WTC11 (cell line): ENCODE data around the gene DBX1. TPM values are rescaled to one million over a fixed set of nuclear protein-coding genes. Genes with fewer than 3 reads are reported as not detected.
"Not testable (repeated sequence)": the region's sequence is repeated elsewhere in the genome, so short reads cannot be mapped to it uniquely, and the experiment has no call there.

Source experiments
- ATAC-seq: fragments of 200-7000 bp; cut with Tn5 transposase; 2 replicates; pipeline ENCODE4 v1.10.0; 2021; ENCODE audit warnings: mild to moderate bottlenecking, moderate library complexity
- CTCF ChIA-PET: fragments of 300-600 bp; sonication (Branson Sonifier 250); formaldehyde crosslinking; loops from one replicate; lab custom pipeline; 2021; ENCODE audit warnings: antibody characterized with exemption; lab: Charles Lee
- POLR2A ChIA-PET: fragments of 350-600 bp; sonication (Branson Sonifier 250); formaldehyde crosslinking; loops from one replicate; lab custom pipeline; 2021; ENCODE audit warnings: antibody characterized with exemption; lab: Charles Lee
- DNase-seq: peaks from one replicate; pipeline ENCODE4 v3.0.0; 2021; ENCODE audit warnings: low spot score
- H3K27ac Mint-ChIP-seq: 2 replicates; pipeline ENCODE4 v1.8.0; 2021; ENCODE audit warnings: mixed read lengths
- H3K27me3 Mint-ChIP-seq: 2 replicates; pipeline ENCODE4 v1.8.0; 2021; ENCODE audit warnings: low read depth, mild to moderate bottlenecking, moderate library complexity, mixed read lengths
- H3K36me3 Mint-ChIP-seq: 2 replicates; pipeline ENCODE4 v1.8.0; 2021; ENCODE audit warnings: mixed read lengths
- H3K4me1 Mint-ChIP-seq: 2 replicates; pipeline ENCODE4 v1.8.0; 2022; ENCODE audit warnings: mixed read lengths
- H3K4me3 Mint-ChIP-seq: 2 replicates; pipeline ENCODE4 v1.8.0; 2021; ENCODE audit warnings: mild to moderate bottlenecking, moderate library complexity, mixed read lengths
- H3K9me3 Mint-ChIP-seq: 2 replicates; pipeline ENCODE4 v1.8.0; 2021; ENCODE audit warnings: mixed read lengths
- EMX1 ChIP-seq: fragments of 250-450 bp; sonication (Bioruptor Pico); IDR thresholded peaks from 2 replicates; pipeline ENCODE4 v1.8.0; 2021; ENCODE audit warnings: mild to moderate bottlenecking
- HMGA2 ChIP-seq: fragments of 250-450 bp; sonication (Bioruptor Pico); IDR thresholded peaks from 2 replicates; pipeline ENCODE4 v1.4.0; 2021; ENCODE audit warnings: mild to moderate bottlenecking, moderate library complexity
- NR2C2 ChIP-seq: sonication (generic); formaldehyde crosslinking; IDR thresholded peaks from 2 replicates; pipeline ENCODE4 v1.8.0; 2022; ENCODE audit warnings: mild to moderate bottlenecking, missing genetic modification reagents
- SOX15 ChIP-seq: fragments of 250-450 bp; sonication (Bioruptor Pico); IDR thresholded peaks from 2 replicates; pipeline ENCODE4 v1.9.0; 2021; ENCODE audit warnings: mild to moderate bottlenecking
- SP1 ChIP-seq: sonication (generic); formaldehyde crosslinking; conservative IDR thresholded peaks from 2 replicates; pipeline ENCODE4 v1.8.1; 2022; ENCODE audit warnings: missing genetic modification reagents
- TCF7 ChIP-seq: sonication (generic); formaldehyde crosslinking; IDR thresholded peaks from 2 replicates; pipeline ENCODE4 v1.8.0; 2022; ENCODE audit warnings: mild to moderate bottlenecking, low read depth, missing genetic modification reagents, moderate library complexity
- ZNF121 ChIP-seq: sonication (generic); formaldehyde crosslinking; IDR thresholded peaks from 2 replicates; pipeline ENCODE4 v1.8.0; 2023; ENCODE audit warnings: missing genetic modification reagents
- ZNF232 ChIP-seq: sonication (generic); formaldehyde crosslinking; IDR thresholded peaks from 2 replicates; pipeline ENCODE4 v1.8.0; 2022; ENCODE audit warnings: mild to moderate bottlenecking, missing genetic modification reagents
- ZNF396 ChIP-seq: fragments of 250-450 bp; sonication (Bioruptor Pico); IDR thresholded peaks from 2 replicates; pipeline ENCODE4 v1.8.0; 2021; ENCODE audit warnings: mild to moderate bottlenecking, moderate library complexity, borderline replicate concordance
- ZNF416 ChIP-seq: fragments of 250-450 bp; sonication (Bioruptor Pico); IDR thresholded peaks from 2 replicates; pipeline ENCODE4 v1.9.0; 2021; ENCODE audit warnings: mild to moderate bottlenecking, inconsistent platforms
- total RNA-seq: library from RNA; stranded (reverse); gene quantifications from 3 replicates; pipeline ENCODE4 v1.2.3, GENCODE V29; 2021
- TF ChIP-seq, protein P1 (sequence below): sonication (generic); formaldehyde crosslinking; IDR thresholded peaks from 2 replicates; pipeline ENCODE4 v1.8.1; 2023; ENCODE audit warnings: mild to moderate bottlenecking, missing genetic modification reagents, borderline replicate concordance
- TF ChIP-seq, protein P2 (sequence below): fragments of 250-450 bp; sonication (Bioruptor Pico); IDR thresholded peaks from 2 replicates; pipeline ENCODE4 v1.8.0; 2021; ENCODE audit warnings: mild to moderate bottlenecking
- TF ChIP-seq, protein P3 (sequence below): sonication (generic); formaldehyde crosslinking; IDR thresholded peaks from 2 replicates; pipeline ENCODE4 v1.8.0; 2022; ENCODE audit warnings: mild to moderate bottlenecking, missing genetic modification reagents
- TF ChIP-seq, protein P4 (sequence below): fragments of 250-450 bp; sonication (Bioruptor Pico); IDR thresholded peaks from 2 replicates; pipeline ENCODE4 v2.1.2; 2022; ENCODE audit warnings: mild to moderate bottlenecking, moderate library complexity
- TF ChIP-seq, protein P5 (sequence below): fragments of 250-450 bp; sonication (Bioruptor Pico); conservative IDR thresholded peaks from 2 replicates; pipeline ENCODE4 v1.9.0; 2021; ENCODE audit warnings: mild to moderate bottlenecking

Gene DBX1
- total RNA-seq, 1 experiment from 2014 or later: 0.24 TPM

DNA sequence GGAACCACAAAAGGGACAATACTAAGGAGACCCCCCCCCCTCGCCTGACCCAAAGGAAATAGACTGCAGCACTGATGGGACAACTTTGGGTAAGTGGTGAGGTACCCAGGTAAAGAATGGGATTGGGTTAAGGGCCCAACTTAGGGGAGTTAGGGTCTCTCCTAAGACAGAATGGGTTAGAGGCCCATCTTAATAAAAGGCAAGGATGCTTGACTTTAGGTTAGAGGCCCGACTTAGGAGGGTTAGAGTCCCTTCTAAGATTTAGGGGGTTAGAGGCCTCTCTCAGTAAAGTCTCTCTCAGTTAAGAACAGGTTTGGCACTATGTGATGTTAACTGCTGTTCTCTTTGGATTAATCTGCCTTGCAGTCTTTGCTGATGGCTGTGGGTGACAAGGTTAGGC, 41.0 kb upstream of the DBX1 start (continued):
- TF ChIP-seq, protein P1, sequence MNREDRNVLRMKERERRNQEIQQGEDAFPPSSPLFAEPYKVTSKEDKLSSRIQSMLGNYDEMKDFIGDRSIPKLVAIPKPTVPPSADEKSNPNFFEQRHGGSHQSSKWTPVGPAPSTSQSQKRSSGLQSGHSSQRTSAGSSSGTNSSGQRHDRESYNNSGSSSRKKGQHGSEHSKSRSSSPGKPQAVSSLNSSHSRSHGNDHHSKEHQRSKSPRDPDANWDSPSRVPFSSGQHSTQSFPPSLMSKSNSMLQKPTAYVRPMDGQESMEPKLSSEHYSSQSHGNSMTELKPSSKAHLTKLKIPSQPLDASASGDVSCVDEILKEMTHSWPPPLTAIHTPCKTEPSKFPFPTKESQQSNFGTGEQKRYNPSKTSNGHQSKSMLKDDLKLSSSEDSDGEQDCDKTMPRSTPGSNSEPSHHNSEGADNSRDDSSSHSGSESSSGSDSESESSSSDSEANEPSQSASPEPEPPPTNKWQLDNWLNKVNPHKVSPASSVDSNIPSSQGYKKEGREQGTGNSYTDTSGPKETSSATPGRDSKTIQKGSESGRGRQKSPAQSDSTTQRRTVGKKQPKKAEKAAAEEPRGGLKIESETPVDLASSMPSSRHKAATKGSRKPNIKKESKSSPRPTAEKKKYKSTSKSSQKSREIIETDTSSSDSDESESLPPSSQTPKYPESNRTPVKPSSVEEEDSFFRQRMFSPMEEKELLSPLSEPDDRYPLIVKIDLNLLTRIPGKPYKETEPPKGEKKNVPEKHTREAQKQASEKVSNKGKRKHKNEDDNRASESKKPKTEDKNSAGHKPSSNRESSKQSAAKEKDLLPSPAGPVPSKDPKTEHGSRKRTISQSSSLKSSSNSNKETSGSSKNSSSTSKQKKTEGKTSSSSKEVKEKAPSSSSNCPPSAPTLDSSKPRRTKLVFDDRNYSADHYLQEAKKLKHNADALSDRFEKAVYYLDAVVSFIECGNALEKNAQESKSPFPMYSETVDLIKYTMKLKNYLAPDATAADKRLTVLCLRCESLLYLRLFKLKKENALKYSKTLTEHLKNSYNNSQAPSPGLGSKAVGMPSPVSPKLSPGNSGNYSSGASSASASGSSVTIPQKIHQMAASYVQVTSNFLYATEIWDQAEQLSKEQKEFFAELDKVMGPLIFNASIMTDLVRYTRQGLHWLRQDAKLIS (CRISPR knock-in tag): no peak
- TF ChIP-seq, protein P2, sequence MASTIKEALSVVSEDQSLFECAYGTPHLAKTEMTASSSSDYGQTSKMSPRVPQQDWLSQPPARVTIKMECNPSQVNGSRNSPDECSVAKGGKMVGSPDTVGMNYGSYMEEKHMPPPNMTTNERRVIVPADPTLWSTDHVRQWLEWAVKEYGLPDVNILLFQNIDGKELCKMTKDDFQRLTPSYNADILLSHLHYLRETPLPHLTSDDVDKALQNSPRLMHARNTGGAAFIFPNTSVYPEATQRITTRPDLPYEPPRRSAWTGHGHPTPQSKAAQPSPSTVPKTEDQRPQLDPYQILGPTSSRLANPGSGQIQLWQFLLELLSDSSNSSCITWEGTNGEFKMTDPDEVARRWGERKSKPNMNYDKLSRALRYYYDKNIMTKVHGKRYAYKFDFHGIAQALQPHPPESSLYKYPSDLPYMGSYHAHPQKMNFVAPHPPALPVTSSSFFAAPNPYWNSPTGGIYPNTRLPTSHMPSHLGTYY (CRISPR knock-in tag): no peak
- TF ChIP-seq HMGA2 (CRISPR knock-in tag) (no peak), TCF7 (CRISPR knock-in tag) (no peak)

DNA sequence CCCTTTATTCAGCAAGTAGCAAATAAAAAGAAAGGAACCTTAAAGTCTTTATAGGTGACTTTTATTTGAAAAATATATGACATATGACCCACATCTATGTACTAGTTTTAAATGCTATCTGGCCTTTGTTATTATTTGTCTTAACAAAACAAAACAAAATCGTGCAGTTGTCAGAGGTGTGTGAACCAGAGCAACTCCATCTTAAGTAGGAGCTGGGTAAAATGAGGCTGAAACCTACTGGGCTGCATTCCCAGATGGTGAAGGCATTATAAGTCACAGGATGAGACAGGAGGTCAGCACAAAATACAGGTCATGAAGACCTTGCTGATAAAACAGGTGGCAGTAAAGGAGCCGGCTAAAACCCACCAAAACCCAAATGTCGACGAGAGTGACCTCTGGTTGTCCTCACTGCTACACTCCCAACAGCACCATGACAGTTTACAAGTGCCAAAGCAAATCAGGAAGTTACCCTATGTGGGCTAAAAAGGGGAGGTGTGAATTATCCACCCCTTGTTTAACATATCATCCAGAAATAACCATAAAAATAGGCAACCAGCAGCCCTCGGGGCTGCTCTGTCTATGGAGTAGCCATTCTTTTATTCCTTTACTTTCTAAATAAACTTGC, 40.2 kb upstream of the DBX1 start:
- H3K4me3 Mint-ChIP-seq, H3K9me3 Mint-ChIP-seq, POLR2A ChIA-PET, CTCF ChIA-PET, H3K27ac Mint-ChIP-seq, DNase-seq, H3K36me3 Mint-ChIP-seq, H3K4me1 Mint-ChIP-seq, ATAC-seq: not testable (repeated sequence)
- H3K27me3 Mint-ChIP-seq: peaks cover 94% of the 10 kb centered on the region

DNA sequence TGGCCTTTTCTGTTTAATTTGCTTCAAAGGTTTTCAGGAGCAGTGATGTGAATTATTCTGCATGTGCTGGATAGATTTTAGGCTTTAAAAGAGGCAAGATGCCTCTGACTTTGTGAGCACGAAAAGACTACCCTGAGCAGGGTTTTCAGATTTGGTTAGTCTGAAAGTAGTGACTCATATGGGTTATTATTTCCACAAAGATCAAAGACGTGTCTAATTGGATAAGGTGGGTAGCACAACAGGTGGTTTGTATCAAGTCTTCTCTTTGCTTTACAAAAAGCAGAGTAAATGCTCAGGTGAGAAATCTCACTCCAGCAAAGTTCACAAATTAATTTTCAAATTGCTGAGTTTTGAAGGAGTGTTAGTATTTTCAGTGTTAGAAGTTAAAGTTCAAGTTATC, 37.6 kb upstream of the DBX1 start:
- POLR2A ChIA-PET: no interaction called here
- no peak for ATAC-seq
- no peaks in the 10 kb centered on the region for H3K36me3 Mint-ChIP-seq
- CTCF ChIA-PET: no interaction called here
- H3K4me3 Mint-ChIP-seq: no peak overlapping the region
- DNase-seq: no peak
- peaks cover 11% of the 10 kb centered on the region for H3K4me1 Mint-ChIP-seq
- TF ChIP-seq HMGA2 (CRISPR knock-in tag): no peak
- peaks cover 92% of the 10 kb centered on the region for H3K27me3 Mint-ChIP-seq
- no peak overlapping the region for H3K27ac Mint-ChIP-seq
- no peaks in the 10 kb centered on the region for H3K9me3 Mint-ChIP-seq

DNA sequence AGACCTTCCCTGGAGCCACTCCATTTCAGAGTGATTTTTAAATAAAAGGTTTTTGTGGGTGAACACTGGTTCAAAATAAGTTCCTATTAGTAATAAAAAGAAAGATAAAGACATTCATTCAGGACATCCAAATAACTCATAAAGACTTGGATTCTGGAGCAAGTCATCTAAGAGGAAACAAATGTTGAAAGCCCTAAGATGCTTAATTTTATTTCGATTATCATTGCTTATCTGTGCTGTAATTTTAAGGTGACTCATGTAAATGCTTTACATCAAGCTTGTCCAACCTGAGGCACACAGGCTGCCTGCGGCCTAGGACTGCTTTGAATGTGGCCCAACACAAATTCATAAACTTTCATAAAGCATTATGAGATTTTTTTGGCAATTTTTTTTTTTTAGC, 34.2 kb upstream of the DBX1 start:
- Mint-ChIP-seq H3K36me3 (no peaks in the 10 kb centered on the region), H3K4me3 (no peak overlapping the region), H3K27me3 (peaks cover 90% of the 10 kb centered on the region), H3K27ac (no peak overlapping the region), H3K4me1 (peaks cover 4% of the 10 kb centered on the region; the same call in 1 of the 2 replicates), H3K9me3 (no peaks in the 10 kb centered on the region)
- ATAC-seq (no peak), DNase-seq (no peak)
- ChIA-PET POLR2A (no interaction called here), CTCF (no interaction called here)
- TF ChIP-seq ZNF416 (CRISPR knock-in tag) (no peak), NR2C2 (CRISPR knock-in tag) (no peak), ZNF121 (CRISPR knock-in tag) (no peak), SOX15 (CRISPR knock-in tag) (no peak), SP1 (no peak), ZNF396 (CRISPR knock-in tag) (no peak), ZNF232 (CRISPR knock-in tag) (no peak), EMX1 (CRISPR knock-in tag) (no peak)
- TF ChIP-seq, protein P3, sequence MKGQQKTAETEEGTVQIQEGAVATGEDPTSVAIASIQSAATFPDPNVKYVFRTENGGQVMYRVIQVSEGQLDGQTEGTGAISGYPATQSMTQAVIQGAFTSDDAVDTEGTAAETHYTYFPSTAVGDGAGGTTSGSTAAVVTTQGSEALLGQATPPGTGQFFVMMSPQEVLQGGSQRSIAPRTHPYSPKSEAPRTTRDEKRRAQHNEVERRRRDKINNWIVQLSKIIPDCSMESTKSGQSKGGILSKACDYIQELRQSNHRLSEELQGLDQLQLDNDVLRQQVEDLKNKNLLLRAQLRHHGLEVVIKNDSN: no peak
- TF ChIP-seq, protein P4, sequence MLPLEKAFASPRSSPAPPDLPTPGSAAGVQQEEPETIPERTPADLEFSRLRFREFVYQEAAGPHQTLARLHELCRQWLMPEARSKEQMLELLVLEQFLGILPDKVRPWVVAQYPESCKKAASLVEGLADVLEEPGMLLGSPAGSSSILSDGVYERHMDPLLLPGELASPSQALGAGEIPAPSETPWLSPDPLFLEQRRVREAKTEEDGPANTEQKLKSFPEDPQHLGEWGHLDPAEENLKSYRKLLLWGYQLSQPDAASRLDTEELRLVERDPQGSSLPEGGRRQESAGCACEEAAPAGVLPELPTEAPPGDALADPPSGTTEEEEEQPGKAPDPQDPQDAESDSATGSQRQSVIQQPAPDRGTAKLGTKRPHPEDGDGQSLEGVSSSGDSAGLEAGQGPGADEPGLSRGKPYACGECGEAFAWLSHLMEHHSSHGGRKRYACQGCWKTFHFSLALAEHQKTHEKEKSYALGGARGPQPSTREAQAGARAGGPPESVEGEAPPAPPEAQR (CRISPR knock-in tag): no peak
- TF ChIP-seq, protein P5, sequence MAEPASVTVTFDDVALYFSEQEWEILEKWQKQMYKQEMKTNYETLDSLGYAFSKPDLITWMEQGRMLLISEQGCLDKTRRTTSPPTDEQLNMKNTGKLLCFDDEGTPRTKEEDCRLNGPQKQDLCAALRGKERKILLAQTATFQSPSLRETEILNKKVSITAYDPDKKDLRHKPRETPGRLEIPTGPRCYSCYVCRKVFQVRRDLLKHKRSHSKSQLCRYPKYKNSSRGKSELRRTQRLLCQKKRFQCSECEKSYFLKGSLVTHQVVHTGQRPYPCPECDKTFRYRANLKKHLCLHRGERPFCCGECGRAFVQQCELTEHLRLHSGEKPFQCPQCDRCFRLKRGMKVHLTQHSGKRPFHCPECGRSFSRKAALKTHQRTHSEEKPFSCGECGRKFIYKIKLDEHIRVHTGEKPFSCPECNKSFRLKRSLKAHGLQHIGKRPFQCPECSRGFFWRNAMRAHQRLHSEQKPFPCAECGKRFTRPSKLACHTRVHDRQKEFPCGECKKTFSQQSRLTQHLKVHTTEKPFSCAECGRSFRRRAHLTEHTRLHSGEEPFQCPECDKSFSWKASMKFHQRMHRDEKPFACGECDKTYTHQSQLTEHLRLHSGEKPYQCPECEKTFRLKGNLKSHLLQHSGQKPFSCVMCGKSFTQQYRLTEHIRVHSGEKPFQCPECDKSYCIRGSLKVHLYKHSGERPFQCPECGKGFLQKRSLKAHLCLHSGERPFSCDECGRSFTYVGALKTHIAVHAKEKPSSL: no peak
- TF ChIP-seq, protein P1 (CRISPR knock-in tag): no peak
